ENCODE data around the gene RNASE13.

Gene RNASE13

DNA sequence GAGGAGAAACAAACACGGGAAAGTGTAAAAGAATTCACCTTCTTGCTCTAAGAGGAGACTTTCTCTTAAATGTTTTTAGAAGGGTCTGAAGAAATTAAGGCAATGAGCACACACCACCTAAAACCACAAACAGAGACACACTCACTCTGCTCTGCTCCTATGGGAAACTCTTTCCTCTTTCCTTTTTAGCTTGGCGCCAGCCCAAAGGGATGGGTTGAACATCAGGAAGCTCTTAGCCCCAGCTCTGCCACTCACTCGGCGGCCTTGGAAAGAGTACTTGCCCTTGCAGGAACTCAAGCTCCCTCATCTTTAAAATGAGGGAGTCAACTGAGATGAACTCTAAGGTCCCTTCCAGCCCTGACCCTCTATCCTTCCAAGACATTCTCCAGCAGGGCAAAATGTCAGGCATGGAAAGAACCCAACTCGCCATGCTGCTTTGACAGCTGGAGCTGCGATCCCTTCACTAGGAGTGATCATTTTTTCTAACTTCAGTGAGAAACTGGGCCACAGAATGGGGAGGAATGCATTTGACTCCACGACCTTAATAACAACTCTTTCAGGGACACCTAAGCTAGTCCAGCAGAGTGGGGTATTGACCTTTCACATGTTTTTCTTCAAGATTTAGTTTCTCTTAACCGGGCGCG, 22.0 kb upstream of the RNASE13 start:
- Histone ChIP-seq H3K4me1 (peaks cover 8% of the 10 kb centered on the region), H3K27me3 (ENCODE audit: control insufficient read depth, insufficient read depth, low read length) (no peaks in the 10 kb centered on the region), H3K9ac (no peak overlapping the region), H3K9me3 (ENCODE audit: control insufficient read depth, low read length) (no peaks in the 10 kb centered on the region), H3K4me3 (ENCODE audit: low read depth, low read length) (no peak overlapping the region), H3K79me2 (no peaks in the 10 kb centered on the region), H2AFZ (no peak overlapping the region), H3K4me2 (ENCODE audit: low read length) (no peak overlapping the region), H3K27ac (no peak overlapping the region), H3K36me3 (ENCODE audit: control insufficient read depth, insufficient read depth, low read length) (no peaks in the 10 kb centered on the region)
- TF ChIP-seq, protein P1, sequence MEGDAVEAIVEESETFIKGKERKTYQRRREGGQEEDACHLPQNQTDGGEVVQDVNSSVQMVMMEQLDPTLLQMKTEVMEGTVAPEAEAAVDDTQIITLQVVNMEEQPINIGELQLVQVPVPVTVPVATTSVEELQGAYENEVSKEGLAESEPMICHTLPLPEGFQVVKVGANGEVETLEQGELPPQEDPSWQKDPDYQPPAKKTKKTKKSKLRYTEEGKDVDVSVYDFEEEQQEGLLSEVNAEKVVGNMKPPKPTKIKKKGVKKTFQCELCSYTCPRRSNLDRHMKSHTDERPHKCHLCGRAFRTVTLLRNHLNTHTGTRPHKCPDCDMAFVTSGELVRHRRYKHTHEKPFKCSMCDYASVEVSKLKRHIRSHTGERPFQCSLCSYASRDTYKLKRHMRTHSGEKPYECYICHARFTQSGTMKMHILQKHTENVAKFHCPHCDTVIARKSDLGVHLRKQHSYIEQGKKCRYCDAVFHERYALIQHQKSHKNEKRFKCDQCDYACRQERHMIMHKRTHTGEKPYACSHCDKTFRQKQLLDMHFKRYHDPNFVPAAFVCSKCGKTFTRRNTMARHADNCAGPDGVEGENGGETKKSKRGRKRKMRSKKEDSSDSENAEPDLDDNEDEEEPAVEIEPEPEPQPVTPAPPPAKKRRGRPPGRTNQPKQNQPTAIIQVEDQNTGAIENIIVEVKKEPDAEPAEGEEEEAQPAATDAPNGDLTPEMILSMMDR (IDR thresholded peaks at IDR 0.05), result no peak

GRCh38 chr14:21055432-21056117, 21.0 kb upstream of the RNASE13 start:
- H3K36me3 ChIP-seq (ENCODE audit: control insufficient read depth, insufficient read depth, low read length), result no peaks in the 10 kb centered on the region
- H3K79me2 ChIP-seq, result no peaks in the 10 kb centered on the region
- TF ChIP-seq, protein P1 (IDR thresholded peaks at IDR 0.05), result no peak
- no peak overlapping the region for H3K9ac ChIP-seq
- H2AFZ ChIP-seq, result peak overlapping the region; percentile 62
- H3K4me1 ChIP-seq, result peaks cover 8% of the 10 kb centered on the region
- no peaks in the 10 kb centered on the region for H3K9me3 ChIP-seq (ENCODE audit: control insufficient read depth, low read length)
- H3K27me3 ChIP-seq (ENCODE audit: control insufficient read depth, insufficient read depth, low read length), result no peaks in the 10 kb centered on the region
- H3K27ac ChIP-seq, result no peak overlapping the region
- H3K4me3 ChIP-seq (ENCODE audit: low read depth, low read length), result no peak overlapping the region
- H3K4me2 ChIP-seq (ENCODE audit: low read length), result no peak overlapping the region

GRCh38 chr14:21054768-21055145, 20.1 kb upstream of the RNASE13 start:
- Histone ChIP-seq H3K4me1 (peaks cover 16% of the 10 kb centered on the region), H3K4me2 (ENCODE audit: low read length) (no peak overlapping the region), H3K27me3 (ENCODE audit: control insufficient read depth, insufficient read depth, low read length) (no peaks in the 10 kb centered on the region), H3K27ac (no peak overlapping the region), H3K4me3 (ENCODE audit: low read depth, low read length) (no peak overlapping the region), H3K79me2 (no peaks in the 10 kb centered on the region), H2AFZ (no peak overlapping the region), H3K9me3 (ENCODE audit: control insufficient read depth, low read length) (no peaks in the 10 kb centered on the region), H3K9ac (no peak overlapping the region), H3K36me3 (ENCODE audit: control insufficient read depth, insufficient read depth, low read length) (no peaks in the 10 kb centered on the region)
- TF ChIP-seq, protein P1 (IDR thresholded peaks at IDR 0.05), result no peak

- peaks cover 21% of the 10 kb centered on the region for H3K4me1 ChIP-seq
Observed at GRCh38 chr14:21054123-21054767, 19.6 kb upstream of the RNASE13 start.

More at GRCh38 chr14:21054123-21054767, 19.6 kb upstream of the RNASE13 start:
- Histone ChIP-seq H3K9ac (no peak overlapping the region), H2AFZ (peak overlapping the region; percentile 40), H3K36me3 (ENCODE audit: control insufficient read depth, insufficient read depth, low read length) (no peaks in the 10 kb centered on the region), H3K27ac (peak overlapping the region; percentile 40), H3K9me3 (ENCODE audit: control insufficient read depth, low read length) (no peaks in the 10 kb centered on the region), H3K27me3 (ENCODE audit: control insufficient read depth, insufficient read depth, low read length) (no peaks in the 10 kb centered on the region), H3K4me2 (ENCODE audit: low read length) (no peak overlapping the region), H3K79me2 (no peaks in the 10 kb centered on the region), H3K4me3 (ENCODE audit: low read depth, low read length) (no peak overlapping the region)
- TF ChIP-seq, protein P1 (IDR thresholded peaks at IDR 0.05), result no peak
